ENCODE data around the gene ZNF69.
"Not testable (repeated sequence)": the region's sequence is repeated elsewhere in the genome, so short reads cannot be mapped to it uniquely, and the experiment has no call there.

ZNF69 gene

DNA sequence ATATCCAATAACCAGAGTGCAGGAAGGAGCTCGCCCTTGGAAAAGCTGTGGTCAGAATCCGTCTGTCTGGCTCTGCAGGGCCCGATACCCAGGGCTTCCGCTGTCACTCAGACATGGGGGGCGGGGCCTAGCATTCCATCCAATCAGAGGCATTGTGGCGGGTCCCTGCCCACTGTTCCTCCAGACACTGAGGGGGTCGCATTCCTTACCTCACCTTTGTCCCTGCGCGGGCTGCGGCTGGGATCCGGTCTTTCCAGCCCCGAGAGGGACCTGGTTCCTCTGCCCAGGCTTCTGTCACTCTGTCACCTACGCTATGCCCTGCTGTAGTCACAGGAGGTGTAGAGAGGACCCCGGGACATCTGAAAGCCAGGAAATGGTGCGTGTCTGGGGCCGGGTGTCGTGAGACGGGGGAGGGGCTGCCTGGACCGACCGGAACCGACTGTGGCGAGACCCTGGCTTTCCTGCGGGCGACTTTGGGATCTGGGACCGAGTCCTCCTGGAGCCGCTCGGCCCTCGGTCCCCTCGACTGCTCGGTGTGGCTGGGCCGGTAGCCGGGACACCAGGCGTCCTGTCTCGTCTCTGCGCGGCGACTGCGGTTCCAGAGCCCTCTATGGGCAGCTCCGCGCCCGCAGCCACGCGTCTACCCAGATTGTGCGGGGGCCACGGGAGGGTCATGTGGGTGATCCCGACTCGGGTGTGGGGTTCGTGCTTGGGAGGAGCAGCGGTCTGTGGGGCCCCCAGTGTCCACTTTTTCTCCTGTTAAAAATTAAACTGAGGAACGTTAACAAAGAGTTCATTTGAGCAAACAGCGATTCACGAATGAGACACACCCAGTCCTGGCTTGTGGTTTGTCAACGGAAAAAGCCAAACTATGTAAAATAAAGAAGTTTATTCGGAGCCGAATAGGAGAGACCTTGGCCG lies at the start of gene ZNF69:
ZNF69 (plus strand) TSS at position 172 of the 921 bp plus-strand sequence; CDS start at position 314, 142 bp downstream.
- peak; percentile 28 for DNase-seq (ENCODE audit: low spot score)

DNA sequence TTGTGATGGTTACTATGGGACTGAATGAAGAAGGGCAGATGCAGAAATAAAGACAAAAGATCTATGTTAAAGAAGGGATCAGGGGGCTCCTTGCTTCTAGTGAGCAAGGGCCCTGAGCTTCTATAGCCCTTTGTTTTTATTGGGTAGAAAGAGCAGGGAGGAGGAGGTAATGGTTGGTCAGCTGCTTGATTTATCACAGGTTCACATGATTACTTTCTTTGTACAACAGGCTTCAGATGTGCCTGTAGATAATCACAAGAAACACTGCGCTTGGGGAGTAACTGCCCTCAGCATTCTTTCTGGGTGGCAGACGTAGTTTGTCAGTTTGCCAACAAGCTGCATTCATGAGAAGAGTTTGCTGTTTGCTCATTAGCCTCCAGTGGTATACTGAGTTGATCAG lies 43.9 kb upstream of the ZNF69 start:
- DNase-seq (ENCODE audit: low spot score) = no peak

DNA sequence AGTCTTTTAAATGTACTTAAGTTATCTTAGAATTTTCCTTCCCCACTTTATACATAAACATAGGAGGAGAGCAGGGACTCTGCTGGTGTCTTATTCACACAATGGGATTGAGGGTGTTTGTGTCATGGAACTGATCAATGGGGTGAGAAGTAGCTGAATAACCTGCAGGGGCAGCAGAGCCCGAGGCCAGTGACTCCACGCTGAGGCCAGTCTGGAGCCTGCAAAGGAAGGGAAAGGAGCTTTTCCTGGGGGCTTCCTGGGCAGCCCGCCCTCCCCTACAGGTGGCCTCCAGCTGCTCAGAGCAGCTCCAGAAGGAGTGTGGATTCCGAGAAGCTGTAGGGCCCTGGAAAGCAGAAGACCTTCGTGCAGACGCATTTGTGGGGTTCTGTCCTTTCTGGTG lies 40.0 kb upstream of the ZNF69 start:
- DNase-seq (ENCODE audit: low spot score) = not testable (repeated sequence)

DNA sequence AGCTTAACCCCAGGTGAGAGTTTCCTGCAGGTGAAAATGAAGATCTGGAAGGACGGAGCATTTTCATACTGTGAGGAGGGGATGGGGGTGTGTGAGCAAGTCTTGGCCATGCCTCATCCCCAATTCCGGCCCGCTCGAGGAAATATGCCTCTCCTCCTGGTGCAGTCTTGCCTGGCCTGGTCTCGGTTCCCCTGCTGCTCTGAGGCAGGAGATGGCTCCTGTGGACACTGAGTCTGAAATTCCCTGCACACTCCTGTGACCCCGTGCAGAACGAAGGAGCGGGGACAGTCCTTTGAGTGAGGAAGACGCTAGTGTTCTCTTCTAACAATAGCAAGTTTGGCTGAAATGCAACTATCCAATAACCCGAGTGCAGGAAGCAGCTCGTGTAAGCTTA lies 39.4 kb upstream of the ZNF69 start:
- no peak for DNase-seq (ENCODE audit: low spot score)

DNA sequence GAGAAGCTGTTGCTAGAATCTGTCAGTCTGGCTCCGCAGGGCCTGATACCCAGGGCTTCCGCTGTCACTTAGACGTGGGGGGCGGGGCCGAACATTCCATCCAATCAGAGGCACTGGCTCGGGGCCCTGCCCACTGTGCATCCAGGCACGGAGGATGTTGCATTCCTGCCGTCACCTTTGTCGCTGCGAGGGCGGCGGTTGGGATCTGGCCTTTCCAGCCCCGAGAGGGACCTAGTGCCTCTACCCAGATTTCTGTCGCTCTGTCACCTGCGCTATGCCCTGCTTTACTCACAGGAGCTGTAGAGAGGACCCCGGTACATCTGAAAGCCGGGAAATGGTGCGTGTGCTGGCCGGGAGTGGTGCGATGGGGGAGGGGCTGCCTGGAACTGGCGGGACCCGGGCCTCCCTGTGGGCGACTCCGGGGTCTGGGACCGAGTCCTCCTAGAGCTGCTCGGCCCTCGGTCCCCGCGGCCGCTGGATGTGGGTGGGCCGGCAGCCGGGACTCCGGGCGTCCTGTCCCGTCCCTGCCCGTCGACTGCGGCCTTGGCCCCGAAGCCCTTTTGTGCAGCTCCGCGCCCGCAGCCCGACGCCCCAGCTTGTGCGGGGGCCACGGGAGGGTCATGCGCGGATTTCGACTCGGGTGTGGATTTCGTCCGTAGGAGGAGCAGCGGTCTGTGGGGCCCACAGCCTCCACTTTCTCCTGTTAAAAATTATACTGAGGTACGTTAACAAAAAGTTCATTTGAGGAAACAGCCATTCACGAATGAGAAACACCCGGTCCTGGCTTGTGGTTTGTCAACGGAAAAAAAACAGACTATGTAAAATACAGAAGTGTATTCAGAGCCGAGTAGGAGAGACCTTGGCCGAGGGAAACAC lies 38.8 kb upstream of the ZNF69 start, which contains the start of gene ZNF439:
ZNF439 (plus strand) TSS at position 133 of the 876 bp plus-strand sequence; CDS start at position 275, 142 bp downstream.
- peak; percentile 15 for DNase-seq (ENCODE audit: low spot score)

DNA sequence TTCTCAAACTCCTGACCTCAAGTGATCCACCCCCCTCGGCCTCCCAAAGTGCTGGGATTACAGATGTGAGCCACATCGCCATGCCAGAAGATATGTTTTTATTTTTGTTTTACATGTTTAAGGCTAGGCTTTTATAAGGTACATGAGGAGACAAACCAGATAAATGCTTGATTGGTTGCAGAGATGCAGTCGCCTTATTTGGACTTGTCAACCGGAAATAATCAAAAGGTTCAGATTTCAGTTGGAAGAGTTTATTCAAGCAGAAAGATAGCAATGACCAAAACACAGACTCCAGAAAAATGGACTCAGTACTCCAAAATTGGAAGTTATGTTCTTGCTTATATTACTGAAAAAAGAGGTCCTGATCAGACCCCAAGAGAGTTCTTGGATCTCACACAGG lies 37.3 kb upstream of the ZNF69 start:
- not testable (repeated sequence) for DNase-seq (ENCODE audit: low spot score)

DNA sequence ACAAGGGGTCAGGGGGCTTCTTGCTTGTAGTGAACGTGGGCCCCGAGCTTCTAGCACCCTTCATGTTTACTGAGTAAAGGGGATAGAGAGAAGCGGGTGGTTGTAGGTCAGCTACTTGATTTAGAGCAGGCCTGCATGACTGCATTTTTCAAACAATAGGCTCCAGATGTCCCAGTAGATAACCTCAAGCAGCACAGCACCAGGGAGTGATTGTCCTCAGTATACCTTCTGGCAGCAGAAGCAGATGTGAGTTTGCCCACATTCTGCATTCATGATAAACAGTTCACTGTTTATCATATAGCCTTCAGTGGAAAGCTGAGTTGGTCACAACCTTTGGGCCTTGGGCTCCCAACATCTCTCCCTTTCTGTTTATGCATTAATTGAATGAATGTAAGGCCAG lies 34.2 kb upstream of the ZNF69 start:
- no peak for DNase-seq (ENCODE audit: low spot score)

DNA sequence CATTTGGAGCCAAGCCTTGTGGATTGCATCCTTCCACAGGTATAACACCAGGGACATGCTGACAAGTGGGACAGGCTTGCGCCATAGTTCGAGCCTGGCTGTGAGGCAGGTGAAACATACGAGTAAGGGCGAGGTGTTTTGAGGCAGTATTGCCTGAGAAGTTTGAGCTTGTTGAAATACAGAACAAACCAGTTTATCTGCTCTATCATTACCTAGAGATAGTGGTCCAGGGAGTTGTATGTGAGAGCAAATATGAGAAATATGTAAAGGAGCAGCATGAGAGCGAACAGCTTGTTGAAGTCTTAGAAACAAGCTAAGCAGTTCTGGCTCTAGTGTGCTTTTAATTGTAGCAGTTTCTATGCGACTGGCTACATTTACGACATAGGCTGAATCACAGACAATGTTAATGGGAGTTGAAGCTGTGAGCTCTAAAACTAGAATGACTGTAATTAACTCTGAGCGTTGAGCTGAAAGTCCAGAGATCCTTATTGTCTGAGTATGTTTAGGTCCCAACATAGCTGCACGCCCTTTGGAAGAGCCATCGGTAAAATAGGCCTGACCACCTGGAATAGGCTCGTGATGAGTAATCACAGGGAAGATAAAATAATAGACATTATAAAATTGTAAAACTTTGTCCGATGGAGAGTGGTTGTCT lies 30.9 kb upstream of the ZNF69 start:
- DNase-seq (ENCODE audit: low spot score) = no peak

DNA sequence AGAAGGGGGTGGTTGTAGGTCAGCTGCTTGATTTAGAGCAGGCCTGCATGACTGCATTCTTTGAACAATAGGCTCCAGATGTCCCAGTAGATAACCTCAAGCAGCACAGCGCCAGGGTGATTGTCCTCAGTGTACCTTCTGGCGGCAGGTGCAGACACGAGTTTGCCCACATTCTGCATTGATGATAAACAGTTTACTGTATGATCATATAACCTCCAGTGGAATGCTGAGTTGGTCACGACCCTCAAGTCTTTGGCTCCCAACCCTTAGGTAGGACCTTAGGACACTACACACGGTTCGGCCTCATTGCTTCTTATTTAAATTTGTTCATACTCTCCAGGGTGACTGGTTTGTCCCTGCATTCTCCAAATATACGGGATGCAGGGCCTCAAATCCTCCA lies 26.9 kb upstream of the ZNF69 start:
- no peak for DNase-seq (ENCODE audit: low spot score)

DNA sequence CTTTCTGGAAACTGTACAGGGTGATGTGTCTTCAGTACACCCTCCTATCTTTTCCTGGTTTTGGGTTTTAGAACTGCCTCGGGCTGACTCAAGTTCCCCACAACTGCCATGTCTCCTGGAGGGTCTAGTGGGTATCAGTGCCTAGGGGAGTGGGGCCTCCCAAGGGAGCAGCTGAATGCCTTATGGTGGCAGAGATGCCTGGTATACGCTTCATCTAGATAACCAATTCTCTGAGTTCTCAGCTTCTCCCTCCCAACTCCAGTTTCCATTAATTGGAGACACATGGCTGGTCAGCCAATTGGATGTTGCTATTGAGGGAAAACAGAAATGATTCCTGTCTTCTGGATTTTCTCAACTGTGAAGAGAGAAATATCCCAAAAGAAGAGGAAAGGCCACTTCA lies 26.3 kb upstream of the ZNF69 start:
- DNase-seq (ENCODE audit: low spot score) = no peak

DNA sequence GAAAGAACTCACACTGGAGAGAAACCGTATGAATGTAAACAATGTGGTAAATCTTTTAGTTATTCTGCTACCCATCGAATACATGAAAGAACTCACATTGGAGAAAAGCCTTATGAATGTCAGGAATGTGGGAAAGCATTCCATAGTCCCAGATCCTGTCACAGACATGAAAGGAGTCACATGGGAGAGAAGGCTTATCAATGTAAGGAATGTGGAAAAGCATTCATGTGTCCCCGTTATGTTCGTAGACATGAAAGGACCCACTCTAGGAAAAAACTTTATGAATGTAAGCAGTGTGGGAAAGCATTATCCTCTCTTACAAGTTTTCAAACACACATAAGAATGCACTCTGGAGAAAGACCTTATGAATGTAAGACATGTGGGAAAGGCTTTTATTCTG lies 19.8 kb upstream of the ZNF69 start:
- not testable (repeated sequence) for DNase-seq (ENCODE audit: low spot score)

DNA sequence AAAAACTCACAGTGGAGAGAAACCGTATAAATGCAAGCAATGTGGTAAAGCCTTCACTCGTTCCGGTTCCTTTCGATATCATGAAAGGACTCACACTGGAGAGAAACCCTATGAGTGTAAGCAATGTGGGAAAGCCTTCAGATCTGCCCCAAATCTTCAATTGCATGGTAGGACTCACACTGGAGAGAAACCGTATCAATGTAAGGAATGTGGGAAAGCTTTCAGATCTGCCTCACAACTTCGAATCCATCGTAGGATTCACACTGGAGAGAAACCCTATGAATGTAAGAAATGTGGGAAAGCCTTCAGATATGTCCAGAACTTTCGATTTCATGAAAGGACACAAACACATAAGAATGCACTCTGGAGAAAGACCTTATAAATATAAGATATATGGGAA lies 19.4 kb upstream of the ZNF69 start:
- no peak for DNase-seq (ENCODE audit: low spot score)

DNA sequence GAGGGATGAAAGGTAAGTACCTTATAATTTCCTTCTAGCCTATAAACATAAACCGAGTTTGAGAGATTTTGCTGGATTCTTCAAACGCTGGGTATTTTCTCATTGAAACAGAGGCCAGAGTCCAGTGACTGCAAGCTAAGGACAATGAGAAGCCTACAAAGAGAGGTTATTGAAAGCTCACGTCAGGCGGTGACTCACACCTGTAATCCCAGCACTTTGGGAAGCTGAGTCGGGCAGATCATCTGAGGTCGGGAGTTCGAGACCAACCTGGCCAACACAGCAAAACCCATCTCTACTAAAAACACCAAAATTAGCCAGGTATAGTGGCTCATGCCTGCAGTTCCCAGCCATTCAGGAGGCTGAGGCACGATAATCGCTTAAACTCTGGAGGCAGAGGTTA lies 15.0 kb upstream of the ZNF69 start:
- no peak for DNase-seq (ENCODE audit: low spot score)

DNA sequence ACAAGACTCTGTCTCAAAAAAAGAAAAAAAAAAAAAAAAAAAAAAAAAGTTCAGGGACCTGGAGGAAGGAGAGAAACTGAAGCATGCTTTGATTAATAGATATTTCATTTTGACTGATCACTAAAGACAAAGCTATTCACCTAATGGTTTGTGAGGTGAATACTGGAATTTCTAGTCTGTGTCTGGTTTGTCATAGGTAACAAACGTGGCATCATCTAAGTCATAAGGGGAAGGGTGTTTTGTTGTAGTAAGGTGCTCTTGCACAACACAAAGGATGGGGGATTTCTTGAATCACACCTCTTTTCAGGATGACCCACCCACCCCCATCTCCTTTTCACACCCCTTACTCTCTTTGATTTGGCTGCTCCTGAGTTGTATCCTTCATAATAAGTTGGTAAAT lies 13.8 kb upstream of the ZNF69 start:
- no peak for DNase-seq (ENCODE audit: low spot score)

DNA sequence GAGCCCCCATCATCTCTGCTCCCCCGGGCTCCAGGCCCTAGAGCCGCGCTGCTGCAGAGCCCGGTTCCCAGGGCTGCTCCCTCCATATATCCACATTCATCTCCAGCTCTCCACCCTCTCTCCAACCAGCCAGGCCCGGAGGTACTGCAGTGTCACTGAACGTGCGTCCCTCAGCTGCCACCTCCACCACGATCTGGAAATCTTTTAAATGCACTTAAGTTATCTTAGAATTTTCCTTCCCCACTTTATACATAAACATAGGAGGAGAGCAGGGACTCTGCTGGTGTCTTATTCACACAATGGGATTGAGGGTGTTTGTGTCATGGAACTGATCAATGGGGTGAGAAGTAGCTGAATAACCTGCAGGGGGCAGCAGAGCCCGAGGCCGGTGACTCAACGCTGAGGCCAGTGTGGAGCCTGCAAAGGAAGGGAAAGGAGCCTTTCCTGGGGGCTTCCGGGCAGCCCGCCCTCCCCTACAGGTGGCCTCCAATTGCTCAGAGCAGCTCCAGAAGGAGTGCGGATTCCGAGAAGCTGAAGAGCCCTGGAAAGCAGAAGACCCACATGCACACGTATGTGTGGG lies 7.8 kb upstream of the ZNF69 start:
- DNase-seq (ENCODE audit: low spot score) = peak; percentile 13

DNA sequence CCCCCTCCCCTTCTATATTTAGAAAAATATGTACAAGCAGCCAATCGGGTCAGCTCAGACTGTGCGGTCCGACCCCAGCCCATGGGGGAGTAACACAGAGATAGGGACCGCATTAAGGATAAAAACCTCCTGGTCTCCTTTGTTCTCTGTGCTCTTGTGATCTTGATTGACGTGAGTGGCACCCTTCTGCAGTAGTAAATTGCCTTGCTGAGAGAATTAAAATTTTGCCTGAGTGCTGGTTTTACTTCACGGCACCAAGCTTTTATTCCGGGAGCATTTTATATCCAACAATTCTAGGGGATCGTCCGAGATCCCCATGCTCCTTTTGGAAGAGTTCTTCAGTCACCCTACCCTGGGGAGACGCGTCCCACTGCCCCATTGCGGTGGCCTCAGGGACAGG lies 7.0 kb upstream of the ZNF69 start:
- DNase-seq (ENCODE audit: low spot score) = no peak

DNA sequence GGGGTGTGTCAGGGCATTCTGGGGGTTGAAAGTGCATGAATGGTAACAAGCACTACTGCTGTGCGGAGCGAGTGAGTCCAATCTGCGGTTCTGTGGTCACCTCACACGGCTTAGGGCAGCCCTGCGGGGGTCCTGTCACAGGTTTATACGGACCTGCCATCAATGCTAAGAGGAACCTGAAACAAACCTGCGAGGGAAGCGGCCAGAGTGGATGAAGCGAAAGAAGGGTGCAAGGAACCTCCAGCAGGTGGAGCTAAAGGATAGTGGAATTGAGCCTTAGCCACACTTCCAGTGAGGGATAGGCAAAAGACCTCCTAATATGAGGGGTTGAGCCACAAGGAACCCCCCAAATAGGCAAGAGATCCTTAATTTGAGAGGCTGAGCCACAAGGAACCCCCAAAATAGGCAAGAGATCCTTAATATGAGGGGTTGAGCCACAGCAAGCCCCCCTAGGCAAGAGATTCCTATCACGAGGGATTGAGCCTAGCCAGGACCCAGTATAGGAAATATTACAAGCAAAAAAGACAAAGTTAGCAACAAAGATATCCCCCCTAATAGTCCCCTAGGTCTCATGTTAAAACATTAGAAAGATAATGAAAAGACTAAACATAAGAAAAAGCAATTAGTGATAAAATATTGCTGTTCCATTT lies 6.3 kb upstream of the ZNF69 start:
- peak; percentile 52 for DNase-seq (ENCODE audit: low spot score)

DNA sequence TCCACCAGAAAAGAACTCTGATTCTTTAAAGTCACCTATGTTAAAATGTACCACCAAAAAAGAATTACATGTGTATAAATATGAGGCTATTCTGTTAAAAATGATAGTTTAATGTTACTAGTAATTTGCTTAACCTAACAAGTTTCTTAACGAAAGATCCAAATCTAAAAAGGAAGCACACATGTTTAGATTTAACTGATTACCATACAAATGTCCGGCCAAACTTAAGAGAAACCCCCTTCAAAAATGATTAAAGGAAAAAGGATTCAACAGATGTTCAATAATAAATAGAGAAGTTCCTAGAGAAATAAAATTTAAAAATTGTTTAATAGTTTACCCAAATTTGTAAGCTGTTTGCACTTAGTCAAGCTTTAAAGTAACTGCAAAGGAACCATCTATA lies 5.0 kb upstream of the ZNF69 start:
- no peak for DNase-seq (ENCODE audit: low spot score)

DNA sequence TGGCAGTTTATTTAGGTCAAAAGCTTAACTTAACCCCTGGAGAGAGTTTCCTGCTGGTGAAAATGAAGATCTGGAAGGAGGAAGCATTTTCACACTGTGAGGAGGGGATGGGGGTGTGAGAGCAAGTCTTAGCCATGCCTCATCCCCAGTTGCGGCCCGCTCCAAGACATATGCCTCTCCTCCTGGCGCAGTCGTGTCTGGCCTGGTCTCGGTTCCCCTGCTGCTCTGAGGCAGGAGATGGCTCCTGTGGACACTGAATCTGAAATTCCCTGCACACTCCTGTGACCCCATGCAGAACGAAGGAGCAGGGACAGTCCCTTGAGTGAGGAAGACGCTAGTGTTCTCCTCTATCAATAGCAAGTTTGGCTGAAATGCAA lies 360 bp upstream of the ZNF69 start:
- no peak for DNase-seq (ENCODE audit: low spot score)

DNA sequence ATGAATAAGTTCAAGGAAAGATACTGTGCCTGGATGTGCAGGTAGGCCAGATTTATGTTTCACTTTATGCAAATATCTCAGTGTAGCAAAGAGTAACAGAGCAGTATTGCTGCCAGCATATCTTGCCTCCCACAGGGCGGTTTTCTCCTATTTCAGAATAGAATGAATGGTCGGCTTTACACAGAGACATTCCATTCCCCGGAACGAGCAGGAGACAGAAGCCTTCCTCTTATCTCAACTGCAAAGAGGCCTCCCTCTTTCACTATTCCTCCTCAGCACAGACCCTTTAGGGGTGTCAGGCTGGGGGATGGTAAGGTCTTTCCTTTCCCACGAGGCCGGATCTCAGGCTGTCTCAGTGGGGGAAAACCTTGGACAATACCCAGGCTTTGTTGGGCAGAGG lies 2.3 kb downstream of the ZNF69 start:
- DNase-seq (ENCODE audit: low spot score) = not testable (repeated sequence)

DNA sequence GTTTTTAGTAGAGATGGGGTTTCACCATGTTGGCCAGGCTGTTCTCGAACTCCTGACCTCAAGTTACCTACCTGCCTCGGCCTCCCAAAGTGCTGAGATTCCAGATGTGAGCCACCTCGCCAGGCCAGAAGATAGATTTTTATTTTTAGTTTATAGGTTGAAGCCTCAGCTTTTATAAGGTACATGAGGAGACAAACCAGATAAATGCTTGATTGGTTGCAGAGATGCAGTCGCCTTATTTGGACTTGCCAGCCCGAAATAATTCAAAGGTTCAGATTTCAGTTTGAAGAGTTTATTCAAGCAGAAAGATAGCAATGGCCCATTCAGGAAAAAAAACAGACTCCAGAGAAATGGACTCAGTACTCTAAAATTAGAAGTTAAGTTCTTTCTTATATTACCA lies 3.1 kb downstream of the ZNF69 start:
- DNase-seq (ENCODE audit: low spot score) = no peak

DNA sequence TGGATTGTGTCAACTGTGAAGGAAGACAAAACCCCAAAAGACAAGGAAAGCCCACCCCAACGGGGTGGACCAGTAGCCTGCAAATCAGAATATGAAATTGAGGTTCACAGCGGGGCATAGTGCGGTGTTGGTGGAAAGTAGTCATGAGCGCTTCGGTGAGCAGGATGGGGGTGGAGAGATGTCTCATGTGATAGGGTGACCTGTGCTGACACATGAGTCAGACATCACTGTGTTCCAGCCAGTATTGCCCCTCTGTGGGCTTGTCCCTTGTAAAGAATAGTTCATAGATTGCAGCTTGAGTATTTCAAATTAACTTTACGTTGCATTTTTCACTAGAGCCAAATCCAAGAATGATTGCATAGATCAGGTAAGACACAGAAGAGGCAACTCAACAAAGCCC lies 7.3 kb downstream of the ZNF69 start:
- no peak for DNase-seq (ENCODE audit: low spot score)

Measured in hematopoietic multipotent progenitor cell treated with erythropoietin and hydrocortisone succinate and interleukin-3 and kit ligand, for 17 days (in vitro differentiated cells).